GM18867 (cell line): ENCODE data around the gene PADI1.
"Not testable (repeated sequence)": the region's sequence is repeated elsewhere in the genome, so short reads cannot be mapped to it uniquely, and the experiment has no call there.

Source experiments
- ATAC-seq: cut with Tn5 transposase; IDR thresholded peaks from one replicate; pipeline ENCODE4 v1.9.1; 2021; ENCODE audit warnings: mild to moderate bottlenecking, moderate library complexity; ENCODE audit not compliant: unreplicated experiment

Gene PADI1

GRCh38 chr1:17239420-17239819, 34.5 kb downstream of the PADI1 start:
- no peak for ATAC-seq

- ATAC-seq: not testable (repeated sequence)
These were observed 36.3 kb downstream of the PADI1 start for GRCh38 chr1:17241011-17241779.

- not testable (repeated sequence) for ATAC-seq
These were observed 36.8 kb downstream of the PADI1 start for GRCh38 chr1:17241780-17242074.

GRCh38 chr1:17243274-17243673, 38.3 kb downstream of the PADI1 start:
- ATAC-seq: no peak

- no peak for ATAC-seq
These were observed 40.2 kb downstream of the PADI1 start for GRCh38 chr1:17244821-17245740.

- no peak for ATAC-seq
These were observed 40.9 kb downstream of the PADI1 start for GRCh38 chr1:17245816-17246325.

GRCh38 chr1:17246971-17247370, 42.0 kb downstream of the PADI1 start:
- no peak for ATAC-seq

- ATAC-seq: no peak
These were observed 43.9 kb downstream of the PADI1 start, which contains the start of gene PADI3 for GRCh38 chr1:17248781-17249180. PADI3 (plus strand) TSS chr1:17249098; CDS start chr1:17249138, 40 bp downstream.

- ATAC-seq: no peak
These were observed 45.7 kb downstream of the PADI1 start for GRCh38 chr1:17250601-17251000.

GRCh38 chr1:17251246-17251645, 46.3 kb downstream of the PADI1 start:
- ATAC-seq: no peak

GRCh38 chr1:17251701-17252376, 46.9 kb downstream of the PADI1 start:
- no peak for ATAC-seq

GRCh38 chr1:17255336-17255735, 50.4 kb downstream of the PADI1 start:
- no peak for ATAC-seq

GRCh38 chr1:17258116-17258757, 53.3 kb downstream of the PADI1 start:
- no peak for ATAC-seq

GRCh38 chr1:17258758-17259130, 53.8 kb downstream of the PADI1 start:
- no peak for ATAC-seq

GRCh38 chr1:17259233-17259873, 54.4 kb downstream of the PADI1 start:
- ATAC-seq: no peak

GRCh38 chr1:17260264-17260663, 55.3 kb downstream of the PADI1 start:
- no peak for ATAC-seq

GRCh38 chr1:17260738-17261137, 55.8 kb downstream of the PADI1 start:
- no peak for ATAC-seq

GRCh38 chr1:17263936-17264335, 59.0 kb downstream of the PADI1 start:
- ATAC-seq: no peak

GRCh38 chr1:17264470-17264869, 59.5 kb downstream of the PADI1 start:
- no peak for ATAC-seq

- no peak for ATAC-seq
These were observed 60.2 kb downstream of the PADI1 start for GRCh38 chr1:17265162-17265561.
